AG04450 (cell line): ENCODE data around the gene JDP2. TPM values are rescaled to one million over a fixed set of nuclear protein-coding genes. Genes with fewer than 3 reads are reported as not detected.

ENCODE experiments used
- CTCF ChIA-PET: fragments of 300-600, 350-600 bp; formaldehyde crosslinking; extraction: SDS; loops from one replicate; lab custom pipeline; 2022; ENCODE audit warnings: antibody characterized with exemption, inconsistent platforms; lab: Charles Lee
- POLR2A ChIA-PET: fragments of 350-600 bp; formaldehyde crosslinking; extraction: SDS; loops from one replicate; lab custom pipeline; 2021; ENCODE audit warnings: antibody characterized with exemption, inconsistent platforms; lab: Yijun Ruan, JAX
- DNase-seq: peaks from one replicate; pipeline ENCODE4 v3.0.0-alpha.2; 2011; ENCODE audit warnings: low read depth, low spot score
- H3K27ac ChIP-seq: one replicate; pipeline ENCODE4 v1.5.1; 2012; ENCODE audit warnings: low read depth, low read length, control low read depth
- H3K27me3 ChIP-seq: one replicate; pipeline ENCODE4 v1.6.0; 2012; ENCODE audit warnings: low read length; ENCODE audit not compliant: control insufficient read depth, insufficient read depth
- H3K4me3 ChIP-seq: 2 replicates; pipeline ENCODE4 v1.5.1; 2011; ENCODE audit warnings: mild to moderate bottlenecking, low read depth, low read length, control low read depth
- H3K9me3 ChIP-seq: 2 replicates; pipeline ENCODE4 v1.5.1; 2012; ENCODE audit warnings: low read length; ENCODE audit not compliant: control insufficient read depth, insufficient read depth
- CTCF ChIP-seq: IDR thresholded peaks from 2 replicates; pipeline ENCODE4 v1.5.1; 2011; ENCODE audit warnings: low read depth, low read length, control low read depth, inconsistent platforms
- polyA plus RNA-seq: library from polyadenylated mRNA; depleted of rRNA; stranded (reverse); fragments of >200 nt; gene quantifications from 2 replicates; pipeline ENCODE4 v1.2.3, GENCODE V29; 2011

JDP2 gene
- polyA plus RNA-seq, 1 experiment: 49.1 TPM

DNA sequence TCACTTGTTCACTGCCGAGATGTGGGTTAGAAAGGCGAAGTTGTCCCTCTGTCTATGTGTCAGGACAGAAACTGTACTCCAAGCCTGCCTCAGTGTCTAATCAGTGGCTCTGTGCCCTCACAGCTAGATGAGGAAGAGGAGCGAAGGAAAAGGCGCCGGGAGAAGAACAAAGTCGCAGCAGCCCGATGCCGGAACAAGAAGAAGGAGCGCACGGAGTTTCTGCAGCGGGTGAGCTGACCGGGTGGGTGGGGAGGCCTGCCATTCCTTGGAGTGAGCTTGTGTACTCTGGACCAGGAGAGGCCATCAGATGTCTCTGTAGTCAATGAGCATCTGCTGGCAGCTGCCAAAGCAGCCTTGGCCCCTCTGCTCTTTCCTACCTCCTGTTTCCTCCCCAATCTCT, 33.5 kb downstream of the JDP2 start:
- no peak for TF ChIP-seq CTCF
- CTCF ChIA-PET: no interaction called here
- POLR2A ChIA-PET: no interaction called here
- no peak for DNase-seq
- Histone ChIP-seq H3K27me3 (no peaks in the 10 kb centered on the region), H3K4me3 (no peak overlapping the region), H3K27ac (no peak overlapping the region), H3K9me3 (no peaks in the 10 kb centered on the region)

DNA sequence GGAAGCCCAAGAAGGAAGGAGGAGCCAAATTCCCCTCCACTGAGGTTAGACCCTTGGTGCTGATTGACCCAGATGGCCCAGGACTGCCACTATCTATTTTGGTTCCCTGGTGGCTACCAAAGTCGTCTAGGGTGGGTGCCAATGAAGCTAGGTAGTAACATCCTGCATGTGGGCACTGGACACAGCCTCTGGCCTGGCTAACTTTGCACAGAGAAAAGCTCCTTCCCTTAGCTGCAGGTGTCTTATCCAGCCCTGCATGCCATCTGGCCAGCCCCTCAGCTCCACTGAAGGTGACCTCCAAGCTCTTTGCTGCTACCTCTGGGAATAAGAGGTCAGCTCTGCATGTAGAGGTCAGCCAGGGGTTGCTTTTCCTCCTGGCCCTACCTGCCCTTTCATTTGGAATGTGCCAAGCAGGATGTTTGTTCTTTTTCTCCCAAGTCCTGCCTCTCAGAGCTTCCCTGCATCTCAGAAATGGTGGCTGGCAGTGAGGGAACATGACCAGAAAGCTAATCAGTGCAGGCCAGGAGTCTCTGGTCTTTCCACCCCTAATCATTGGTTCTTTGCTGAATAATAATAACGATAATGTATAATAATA, 34.0 kb downstream of the JDP2 start:
- POLR2A ChIA-PET: interaction anchor here (0.6 kb wide), 1 partner anchor 51 kb away, joined by 3 read pairs; no protein-coding TSS in a partner anchor
- CTCF ChIA-PET: no interaction called here
- no peak for DNase-seq
- H3K9me3 ChIP-seq: no peaks in the 10 kb centered on the region
- no peak overlapping the region for H3K27ac ChIP-seq
- TF ChIP-seq CTCF: no peak
- H3K4me3 ChIP-seq: no peak overlapping the region
- no peaks in the 10 kb centered on the region for H3K27me3 ChIP-seq

GRCh38 chr14:75464626-75465025, 36.8 kb downstream of the JDP2 start:
- no peak overlapping the region for H3K27ac ChIP-seq
- ChIA-PET POLR2A (no interaction called here), CTCF (interaction anchor here (0.9 kb wide), 1 partner anchor 24 kb away, joined by 3 read pairs; no protein-coding TSS in a partner anchor)
- no peak overlapping the region for H3K4me3 ChIP-seq
- no peaks in the 10 kb centered on the region for H3K9me3 ChIP-seq
- no peaks in the 10 kb centered on the region for H3K27me3 ChIP-seq
- TF ChIP-seq CTCF: no peak
- DNase-seq: no peak

- TF ChIP-seq CTCF: no peak
- Histone ChIP-seq H3K27me3 (no peaks in the 10 kb centered on the region), H3K4me3 (no peak overlapping the region), H3K27ac (no peak overlapping the region), H3K9me3 (no peaks in the 10 kb centered on the region)
- DNase-seq: no peak
- POLR2A ChIA-PET: no interaction called here
- CTCF ChIA-PET: interaction anchor here (0.6 kb wide), 1 partner anchor 21 kb away, joined by 3 read pairs; no protein-coding TSS in a partner anchor
These were observed 39.9 kb downstream of the JDP2 start for GRCh38 chr14:75467763-75468162.

DNA sequence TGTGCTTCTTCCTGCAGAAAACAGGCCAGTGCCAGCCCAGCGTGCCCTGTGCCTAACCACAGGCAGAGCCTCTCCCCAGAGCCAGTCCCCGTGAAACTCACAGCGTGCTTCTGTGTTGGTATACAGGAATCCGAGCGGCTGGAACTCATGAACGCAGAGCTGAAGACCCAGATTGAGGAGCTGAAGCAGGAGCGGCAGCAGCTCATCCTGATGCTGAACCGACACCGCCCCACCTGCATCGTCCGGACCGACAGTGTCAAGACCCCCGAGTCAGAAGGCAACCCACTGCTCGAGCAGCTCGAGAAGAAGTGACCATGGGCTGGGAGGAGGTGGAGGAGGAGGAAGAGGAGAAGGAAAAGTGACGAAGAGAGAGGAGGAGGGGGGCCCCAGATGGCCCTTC, 41.3 kb downstream of the JDP2 start:
- no peak overlapping the region for H3K27ac ChIP-seq
- DNase-seq: no peak
- H3K27me3 ChIP-seq: no peaks in the 10 kb centered on the region
- POLR2A ChIA-PET: interaction anchor here (0.7 kb wide), 1 partner anchor 64 kb away, joined by 3 read pairs; no protein-coding TSS in a partner anchor
- H3K4me3 ChIP-seq: no peak overlapping the region
- no peaks in the 10 kb centered on the region for H3K9me3 ChIP-seq
- CTCF ChIA-PET: no interaction called here
- TF ChIP-seq CTCF: no peak
